ENCODE results near the gene PDE8A. TPM values are rescaled to one million over a fixed set of nuclear protein-coding genes. Genes with fewer than 3 reads are reported as not detected.
A peak's percentile ranks its signal among the peaks of the same experiment; 100 is the strongest.

PDE8A gene
- total and polyA plus RNA-seq, 2 of the 4 experiments (the other 2 are of a cell fraction), result 32.4 to 35.9 TPM

GRCh38 chr15:84979651-84980050 is 2.0 kb upstream of the PDE8A start:
- no peaks in the 10 kb centered on the region for H3K27me3 ChIP-seq (ENCODE audit: control insufficient read depth, insufficient read depth, low read length)
- ChIA-PET POLR2A (ENCODE audit: unreplicated experiment) (no interaction called here), CTCF (interaction anchor here (1.7 kb wide), 1 partner anchor 64 kb away, joined by 7 read pairs; no protein-coding TSS in a partner anchor)
- H3K36me3 ChIP-seq (ENCODE audit: control insufficient read depth, insufficient read depth, low read length), result no peaks in the 10 kb centered on the region
- 0 out of 2 replicates have a peak overlapping the region, but pooled peaks have one; percentile 1 for H4K91ac ChIP-seq (ENCODE audit: insufficient read depth, low read depth, low read length)
- no peak overlapping the region for H2BK5ac ChIP-seq (ENCODE audit: low read depth, low read length, poor library complexity, severe bottlenecking)
- 50% methylated on average over 4 of the region's 16 CpGs; no CpG with 5 or more reads in 1 of the 2 experiments for WGBS, 2 experiments (ENCODE audit: extremely low coverage in 2 of 2, insufficient read length in 1 of 2)
- no peaks in the 10 kb centered on the region for H3K9me3 ChIP-seq (ENCODE audit: control insufficient read depth, insufficient read depth, low read length)
- ATAC-seq (ENCODE audit: low read depth) (no peak), DNase-seq (no peak)
- no peak overlapping the region for H3K4me3 ChIP-seq (ENCODE audit: insufficient read depth, low read depth, low read length)
- no peak overlapping the region for H3K23ac ChIP-seq (ENCODE audit: low read depth, low read length)
- no peak overlapping the region for H3K4ac ChIP-seq (ENCODE audit: low read depth, low read length)
- H2BK120ac ChIP-seq (ENCODE audit: low read depth, low read length), result no peak overlapping the region
- no peak overlapping the region; the same call in 1 of the 2 replicates for H3K4me2 ChIP-seq (ENCODE audit: low read depth, low read length)
- H4K20me1 ChIP-seq (ENCODE audit: insufficient read depth, low read length), result peaks cover 19% of the 10 kb centered on the region
- H3K14ac ChIP-seq (replicated peaks; ENCODE audit: low read depth, low read length), result no peak overlapping the region
- H3K9ac ChIP-seq (ENCODE audit: low read depth, low read length), result no peak overlapping the region; the same call in 1 of the 2 replicates
- intact Hi-C loops (cut with micrococcal nuclease) (loop anchor here (1.0 kb wide), 1 partner anchor 24 kb away; no protein-coding TSS in a partner anchor), dilution Hi-C loops (cut with HindIII; ENCODE audit: low sequenced_read_pairs, unreplicated experiment) (no loop called here), in situ Hi-C loops (cut with MboI; ENCODE audit: low sequenced_read_pairs) (no loop called here)
- no TSS peak for BruUV-seq (replicated peaks)
- H3K4me1 ChIP-seq (ENCODE audit: control insufficient read depth, insufficient read depth, low read length), result peaks cover 2% of the 10 kb centered on the region; the same call in 1 of the 2 replicates
- no peak overlapping the region for H2BK15ac ChIP-seq (ENCODE audit: low read depth, low read length)
- no peak overlapping the region for H2BK20ac ChIP-seq (ENCODE audit: low read depth, low read length)
- H4K8ac ChIP-seq (ENCODE audit: low read depth in 2 of 2, low read length in 2 of 2), result no peak overlapping the region
- no peak overlapping the region for H3K18ac ChIP-seq (ENCODE audit: low read depth, low read length)
- H3K9me1 ChIP-seq (ENCODE audit: insufficient read depth, low read length), result 0 out of 2 replicates have a peak, but pooled peaks cover 2% of the 10 kb centered on the region
- no peak overlapping the region for H3K27ac ChIP-seq (ENCODE audit: insufficient read depth, low read length)
- no peak for TF ChIP-seq SMC3 (IDR thresholded peaks at IDR 0.05; ENCODE audit: low read depth, low read length)
- no peak overlapping the region for H3K56ac ChIP-seq (ENCODE audit: extremely low read depth, insufficient read depth, low read length)
- peak overlapping the region; percentile 58 for H2AFZ ChIP-seq (replicated peaks; ENCODE audit: low read length, poor library complexity)
- no peak overlapping the region for H4K5ac ChIP-seq (ENCODE audit: low read depth, low read length)
- H2AK9ac ChIP-seq (replicated peaks; ENCODE audit: low read depth, low read length, poor library complexity), result no peak overlapping the region
- H2AK5ac ChIP-seq (ENCODE audit: low read depth, low read length), result no peak overlapping the region
- peaks cover 0 to 14% of the 10 kb centered on the region in 2 experiments; a peak in 2 of 4 replicates for H3K79me1 ChIP-seq (ENCODE audit: low read depth in 1 of 2, low read length in 2 of 2)
